NCI-H1105 (cell line): ENCODE results near the gene HS3ST4.

Experiments
- DNase-seq: peaks from one replicate; lab custom pipeline; 2025; lab: John Stamatoyannopoulos, UW

Gene HS3ST4

DNA sequence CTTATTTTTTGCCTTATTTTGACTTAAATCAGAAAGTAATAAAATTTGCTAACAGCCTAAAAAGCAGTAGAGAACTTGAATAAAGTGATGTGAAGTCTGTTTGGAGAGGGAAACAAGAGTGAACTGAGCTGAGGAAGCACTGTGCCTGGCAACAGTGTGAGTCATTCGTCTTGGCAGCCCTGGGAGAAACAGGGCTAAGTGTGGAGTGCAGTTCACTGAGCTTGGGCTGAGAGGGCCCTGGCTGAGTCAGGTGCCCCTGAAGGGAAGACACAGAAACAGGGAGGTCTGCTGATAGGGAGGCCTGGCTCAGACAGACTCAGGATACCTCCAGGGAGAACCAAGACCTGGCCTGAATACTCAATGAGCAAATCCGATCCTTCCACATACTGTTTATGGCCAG is 132.1 kb downstream of the HS3ST4 start:
- DNase-seq = no peak

- no peak for DNase-seq
These were observed 135.9 kb downstream of the HS3ST4 start for GRCh38 chr16:25827709-25828108.

DNA sequence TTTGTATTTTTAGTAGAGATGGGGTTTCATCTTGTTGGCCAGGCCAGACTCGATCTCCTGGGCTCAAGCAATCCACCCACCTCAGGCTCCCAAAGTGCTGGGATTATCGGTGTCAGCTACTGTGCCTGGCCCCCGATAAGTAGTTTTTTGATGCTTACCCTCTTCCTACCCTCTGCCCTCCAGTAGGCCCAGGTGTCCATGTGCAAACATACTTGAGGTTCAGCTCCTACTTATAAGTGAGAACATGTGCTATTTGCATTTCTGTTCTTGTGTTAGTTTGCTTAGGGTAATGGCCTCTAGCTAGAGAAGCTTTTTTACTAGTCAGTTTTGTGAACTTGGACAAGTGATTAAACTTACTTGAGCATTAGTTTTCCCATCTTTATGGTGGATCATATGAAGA is 136.8 kb downstream of the HS3ST4 start:
- DNase-seq = no peak

DNA sequence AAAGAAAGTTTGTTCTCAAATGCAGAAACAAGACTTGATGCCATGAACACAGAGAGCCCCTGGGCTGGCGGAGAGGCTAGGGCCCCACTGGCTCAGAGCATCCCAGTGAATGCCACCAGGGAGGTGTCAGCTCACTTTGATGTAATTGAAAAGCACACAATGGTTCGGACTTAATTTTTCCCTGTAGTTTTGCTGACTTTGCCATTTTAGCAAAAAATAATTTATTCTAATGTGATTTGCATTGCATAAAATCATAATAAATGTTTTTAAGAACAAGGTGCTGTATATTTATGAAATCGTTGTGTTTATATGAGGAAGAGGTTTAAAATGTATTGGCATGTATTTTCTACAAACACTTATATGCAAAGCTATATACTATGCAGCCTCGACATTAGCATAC is 140.5 kb downstream of the HS3ST4 start:
- DNase-seq = no peak

GRCh38 chr16:25834101-25834500 is 142.3 kb downstream of the HS3ST4 start:
- DNase-seq = no peak

GRCh38 chr16:25835126-25835525 is 143.4 kb downstream of the HS3ST4 start:
- DNase-seq = no peak

DNA sequence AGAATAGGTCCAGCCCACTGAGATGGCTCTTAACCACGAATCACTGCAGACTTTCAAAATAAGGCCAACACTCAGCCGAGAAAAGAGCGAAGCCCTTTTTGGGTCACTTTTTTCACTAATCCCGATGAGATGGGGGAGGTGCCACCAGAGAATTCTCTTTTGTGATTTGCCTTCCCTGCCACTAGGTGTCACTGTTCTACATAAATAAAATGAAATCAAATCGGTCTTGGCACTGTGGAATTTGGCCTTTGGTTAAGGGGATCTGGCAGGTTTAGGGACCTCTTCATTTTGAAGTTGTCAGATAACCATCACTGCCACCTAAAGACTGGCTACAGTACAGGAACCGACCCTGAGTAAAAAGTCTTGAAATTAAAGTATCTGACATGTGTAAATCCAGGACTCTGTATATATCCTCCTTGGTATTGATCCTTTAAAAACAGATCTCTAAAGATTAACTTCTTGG is 147.0 kb downstream of the HS3ST4 start:
- peak; percentile 70 for DNase-seq

- DNase-seq = no peak
These were observed 150.0 kb downstream of the HS3ST4 start for GRCh38 chr16:25841761-25842160.

DNA sequence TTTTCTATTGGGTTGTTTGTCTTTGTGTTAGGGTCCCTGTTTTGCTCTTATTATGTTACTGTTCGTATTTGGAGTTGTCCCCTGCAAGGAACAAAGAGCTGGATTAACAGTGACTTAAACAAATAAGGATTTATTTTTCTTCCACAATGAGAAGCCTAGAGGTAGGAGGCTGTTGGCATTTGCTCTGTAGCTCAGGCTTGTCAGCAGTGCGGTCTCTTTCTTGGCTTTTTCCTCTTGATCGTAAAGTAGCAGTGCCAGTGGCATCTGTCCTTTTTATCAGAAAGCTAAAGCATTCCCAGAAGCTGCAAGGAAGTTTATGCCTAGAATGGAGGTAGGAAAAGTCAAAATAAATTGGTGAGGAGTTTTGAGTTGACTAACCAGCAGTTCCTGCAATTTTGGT is 154.1 kb downstream of the HS3ST4 start:
- no peak for DNase-seq

- no peak for DNase-seq
These were observed 162.4 kb downstream of the HS3ST4 start for GRCh38 chr16:25854141-25854540.

DNA sequence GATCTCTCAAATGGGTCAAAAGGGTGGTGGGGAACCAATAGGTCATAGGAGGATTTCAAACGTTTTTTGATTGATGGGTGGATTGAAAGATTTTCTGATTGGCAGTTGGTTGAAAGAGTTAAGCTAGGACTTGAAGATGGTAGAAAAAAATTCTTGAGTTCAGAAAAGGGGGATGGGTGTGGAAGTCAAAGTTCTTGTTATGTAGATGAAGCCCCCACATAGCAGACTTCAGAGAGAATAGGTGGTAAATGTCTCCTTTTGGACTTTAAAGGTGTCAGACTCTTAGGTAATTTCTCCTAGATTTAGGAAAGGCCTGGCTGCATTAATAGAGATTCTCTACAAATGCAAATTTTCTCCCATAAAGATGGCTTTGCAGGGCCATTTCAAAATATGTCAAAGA is 163.3 kb downstream of the HS3ST4 start:
- no peak for DNase-seq

DNA sequence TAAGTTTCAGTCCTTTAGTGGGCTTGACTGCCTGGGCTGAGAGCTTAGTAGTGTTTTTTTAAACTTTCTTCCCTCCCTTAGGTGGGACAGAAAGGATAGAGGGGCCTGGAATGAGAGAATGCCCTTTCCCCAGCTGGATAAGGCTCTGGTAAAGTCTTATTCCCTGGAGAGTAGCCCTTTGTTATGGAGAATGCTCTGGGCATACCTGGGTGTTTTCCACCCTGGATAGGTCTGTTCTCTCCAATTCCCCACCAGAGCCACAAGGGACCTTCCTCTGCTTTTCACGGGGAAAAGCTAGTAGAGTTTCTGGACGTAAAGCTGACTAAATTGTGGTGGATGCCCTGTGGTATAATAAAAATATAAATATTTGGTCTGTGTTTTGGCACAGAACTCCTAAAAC is 164.1 kb downstream of the HS3ST4 start:
- DNase-seq = no peak

DNA sequence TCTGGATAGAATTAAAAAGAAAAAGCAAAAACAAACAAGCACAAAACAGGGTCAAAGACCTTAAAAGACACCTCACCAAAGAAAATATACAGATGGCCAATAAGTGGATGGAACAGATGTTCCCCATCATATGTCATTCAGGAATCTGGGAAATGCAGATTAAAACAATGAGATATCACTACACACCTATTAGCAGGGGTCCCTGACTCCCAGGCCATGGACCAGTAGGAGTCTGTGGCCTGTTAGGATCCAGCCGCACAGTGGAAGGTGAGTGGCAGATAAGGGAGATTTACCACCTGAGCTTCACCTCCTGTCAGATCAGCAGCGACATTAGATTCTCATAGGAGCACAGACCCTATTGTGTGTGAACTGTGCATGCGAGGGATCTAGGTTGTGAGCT is 167.9 kb downstream of the HS3ST4 start:
- DNase-seq = no peak

DNA sequence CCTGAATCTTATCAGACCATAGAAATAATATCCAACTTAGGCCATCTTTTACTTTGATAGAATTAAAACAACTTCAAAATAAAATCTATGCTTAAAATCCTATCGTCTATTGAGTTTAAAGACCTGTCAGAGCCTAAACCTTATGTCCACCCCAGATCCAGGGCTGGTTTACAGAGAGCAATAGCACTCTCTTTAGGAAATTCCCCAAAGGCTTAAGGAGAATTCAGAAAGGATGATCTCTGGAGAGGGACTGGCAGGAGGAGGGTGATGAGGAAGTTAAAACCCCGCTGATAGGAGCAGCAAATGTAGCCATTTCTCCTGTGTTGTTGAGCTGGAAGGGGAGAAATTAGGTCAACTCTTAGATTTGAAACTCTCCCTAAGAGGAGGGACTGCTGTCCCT is 175.3 kb downstream of the HS3ST4 start:
- DNase-seq = no peak

GRCh38 chr16:25868106-25868505 is 176.3 kb downstream of the HS3ST4 start:
- DNase-seq = no peak

DNA sequence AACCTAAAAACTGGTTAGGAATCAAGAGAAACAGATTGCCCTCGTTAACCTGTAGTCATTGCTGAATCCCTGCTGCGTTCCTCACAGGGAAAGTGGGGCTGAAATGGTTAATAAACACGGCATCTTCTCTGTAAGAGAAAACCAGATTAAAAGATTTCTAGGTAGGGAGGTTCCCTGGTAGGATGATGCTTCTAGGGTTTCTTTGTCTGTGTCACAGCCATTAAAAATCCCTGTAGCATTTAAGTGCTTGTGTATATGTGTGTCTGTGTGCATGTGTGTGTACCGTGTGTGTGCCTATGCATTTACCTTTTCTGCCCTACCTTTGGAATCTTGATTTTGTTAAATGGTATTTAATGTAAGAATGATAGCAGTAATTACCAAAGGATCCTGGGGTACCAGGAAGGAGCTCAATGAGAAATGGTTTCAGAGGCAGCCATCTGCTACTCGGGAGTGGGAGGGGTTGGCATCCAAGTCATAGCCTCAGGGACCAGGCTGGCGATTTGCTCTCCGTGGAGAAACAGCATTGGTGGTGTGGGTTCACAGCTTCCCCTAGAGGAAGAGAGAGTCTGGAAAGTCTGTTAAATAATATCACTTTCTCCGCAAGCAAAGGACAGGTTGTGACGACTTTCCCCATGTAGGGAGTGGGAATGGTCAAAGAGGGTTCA is 177.1 kb downstream of the HS3ST4 start:
- no peak for DNase-seq

DNA sequence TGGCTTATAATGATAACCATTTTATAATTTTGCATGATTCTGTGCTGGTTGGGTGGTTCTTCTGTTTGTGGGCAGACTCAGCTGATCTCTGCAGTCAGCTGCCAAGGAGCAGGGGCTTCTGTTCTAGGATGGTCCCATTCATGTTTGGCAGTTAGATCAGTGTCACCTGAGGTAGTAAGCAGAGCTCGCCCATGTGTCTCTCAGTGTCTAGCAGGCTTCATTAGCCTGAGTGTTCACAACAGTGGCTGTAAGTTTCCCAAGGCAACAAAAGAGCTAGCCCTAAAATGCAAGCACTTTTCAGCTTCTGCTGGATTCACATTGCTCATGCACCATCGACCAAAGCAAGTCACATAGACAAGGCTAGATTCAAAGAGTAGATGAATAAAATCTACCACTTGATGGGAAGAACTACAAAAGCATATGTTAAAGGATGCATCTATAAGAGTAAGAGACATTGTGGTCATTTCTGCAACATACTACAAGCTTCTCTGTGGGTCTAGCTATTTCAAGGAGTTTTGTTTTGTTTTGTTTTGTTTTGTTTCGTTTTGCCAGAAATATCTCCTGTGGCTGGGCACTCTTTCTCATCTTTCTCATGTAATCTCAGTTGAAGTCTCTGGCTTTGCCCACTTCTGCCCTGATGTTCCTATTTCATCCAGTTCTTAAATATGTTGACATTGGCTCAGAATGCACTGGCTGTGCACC is 180.8 kb downstream of the HS3ST4 start:
- no peak for DNase-seq

DNA sequence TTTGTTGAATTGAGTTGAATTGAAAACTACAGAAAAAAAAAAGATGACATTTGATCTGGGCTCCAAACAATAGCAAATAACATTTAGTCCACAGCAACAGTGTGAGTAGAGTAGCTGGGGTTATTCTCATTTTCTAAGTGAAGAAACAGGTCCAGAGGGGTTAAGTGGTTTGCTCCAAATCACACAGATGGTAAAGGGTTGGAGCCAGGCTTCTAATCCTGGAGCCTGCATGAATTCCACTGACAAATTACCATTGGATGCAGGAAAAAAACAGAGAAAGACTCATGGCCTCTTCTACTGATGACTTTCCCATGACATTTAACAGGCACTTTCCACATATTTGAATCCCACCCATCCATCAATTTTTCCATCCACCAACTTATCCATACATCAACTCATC is 182.4 kb downstream of the HS3ST4 start:
- no peak for DNase-seq

- DNase-seq = no peak
These were observed 184.3 kb downstream of the HS3ST4 start for GRCh38 chr16:25875956-25876598.

- DNase-seq = no peak
These were observed 185.3 kb downstream of the HS3ST4 start for GRCh38 chr16:25877103-25877502.

DNA sequence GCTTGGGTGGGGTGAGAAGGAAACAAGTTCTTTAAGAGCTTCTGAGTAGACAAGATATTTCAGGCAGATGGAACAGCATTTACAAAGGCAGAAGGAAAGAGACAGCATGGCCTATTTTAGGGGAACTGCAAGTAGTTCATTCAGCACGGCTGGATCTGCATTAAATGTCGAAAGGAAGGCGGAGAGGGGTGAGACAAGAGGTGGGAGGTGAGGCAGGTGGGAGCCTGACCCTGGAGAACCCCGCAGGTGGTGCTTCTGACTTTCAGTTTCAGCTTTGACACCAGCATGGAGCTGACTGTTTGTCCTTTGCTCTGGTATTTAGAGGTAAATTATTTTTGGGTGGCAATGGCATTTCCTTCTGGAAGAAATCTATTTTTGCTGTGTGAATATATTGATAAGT is 194.8 kb downstream of the HS3ST4 start:
- no peak for DNase-seq

- DNase-seq = no peak
These were observed 197.1 kb downstream of the HS3ST4 start for GRCh38 chr16:25888868-25889267.

DNA sequence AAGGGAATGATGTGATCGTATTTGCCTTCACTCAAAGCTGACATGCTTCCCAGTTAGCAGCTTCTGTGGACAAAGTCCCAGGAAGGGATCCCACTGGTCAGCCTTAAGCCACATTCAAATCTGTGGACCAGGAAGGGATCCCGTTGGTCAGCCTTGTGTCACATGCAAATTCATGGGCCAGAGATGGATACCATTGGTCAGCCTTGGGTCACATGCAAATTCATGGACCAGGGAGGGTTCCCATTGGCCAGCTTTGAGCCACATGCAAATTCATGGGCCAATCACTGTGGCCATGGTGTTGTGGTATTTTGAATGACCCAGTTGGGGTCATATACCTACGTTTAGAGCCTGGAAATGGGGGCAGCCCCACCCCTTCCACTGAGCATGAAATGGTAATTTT is 201.6 kb downstream of the HS3ST4 start:
- no peak for DNase-seq
